Neural cell (in vitro differentiated cells): ENCODE measurements around the gene TLCD3A. TPM values are rescaled to one million over a fixed set of nuclear protein-coding genes. Genes with fewer than 3 reads are reported as not detected.

ENCODE experiments used
- H2AFZ ChIP-seq: fragments of 200-600, 300-800 bp; sonication (generic), shearing (Covaris generic); 2 replicates; pipeline ENCODE4 v1.6.0; 2014; ENCODE audit warnings: low read depth, mild to moderate bottlenecking, antibody characterized with exemption, low read length, moderate library complexity
- H3F3A ChIP-seq: fragments of 200-600 bp; shearing (Covaris generic); 2 replicates; pipeline ENCODE4 v1.6.1; 2016; ENCODE audit warnings: mild to moderate bottlenecking, moderate library complexity, mixed read lengths, antibody characterized with exemption, low read length; ENCODE audit not compliant: insufficient read depth, poor library complexity, severe bottlenecking
- H3K27ac ChIP-seq: fragments of 200-600, 300-800 bp; sonication (generic), shearing (Covaris generic); 2 replicates; pipeline ENCODE4 v1.5.1; 2014; ENCODE audit warnings: mild to moderate bottlenecking, low read length, moderate library complexity
- H3K27me3 ChIP-seq: fragments of 300-800, 200-600 bp; sonication (generic), shearing (Covaris generic); 2 replicates; pipeline ENCODE4 v1.6.0; 2014; ENCODE audit warnings: mild to moderate bottlenecking, low read depth, low read length, moderate library complexity; ENCODE audit not compliant: insufficient read depth
- H3K36me3 ChIP-seq: fragments of 300-800, 200-600 bp; sonication (generic), shearing (Covaris generic); 2 replicates; pipeline ENCODE4 v1.5.1; 2014; ENCODE audit warnings: mild to moderate bottlenecking, antibody characterized with exemption, low read length, moderate library complexity; ENCODE audit not compliant: insufficient read depth
- H3K4me2 ChIP-seq: fragments of 300-800, 200-600 bp; sonication (generic), shearing (Covaris generic); 2 replicates; pipeline ENCODE4 v1.6.0; 2014; ENCODE audit warnings: mild to moderate bottlenecking, low read length
- H3K4me3 ChIP-seq: fragments of 300-800, 200-600 bp; sonication (generic), shearing (Covaris generic); 2 replicates; pipeline ENCODE4 v1.5.1; 2014; ENCODE audit warnings: mild to moderate bottlenecking, low read length, moderate library complexity
- H3K79me2 ChIP-seq: fragments of 200-600 bp; shearing (Covaris generic); replicated peaks from 2 replicates; pipeline ENCODE4 v1.6.0; 2014; ENCODE audit warnings: mild to moderate bottlenecking, low read length, moderate library complexity; ENCODE audit not compliant: insufficient read depth
- H3K9ac ChIP-seq: fragments of 300-800, 200-600 bp; sonication (generic), shearing (Covaris generic); 2 replicates; pipeline ENCODE4 v1.6.1; 2016; ENCODE audit warnings: mild to moderate bottlenecking, low read length, mixed read lengths
- H3K9me2 ChIP-seq: fragments of 200-600 bp; shearing (Covaris generic); 2 replicates; pipeline ENCODE4 v1.6.1; 2016; ENCODE audit warnings: mild to moderate bottlenecking, low read length, mixed read lengths; ENCODE audit not compliant: insufficient read depth
- H3K9me3 ChIP-seq: fragments of 200-600, 300-800 bp; sonication (generic), shearing (Covaris generic); 2 replicates; pipeline ENCODE4 v1.6.1; 2016; ENCODE audit warnings: mild to moderate bottlenecking, mixed run types, low read length, moderate library complexity, mixed read lengths
- H4K20me1 ChIP-seq: fragments of 200-600 bp; shearing (Covaris generic); 2 replicates; pipeline ENCODE4 v1.6.1; 2016; ENCODE audit warnings: mild to moderate bottlenecking, mixed run types; ENCODE audit not compliant: insufficient read depth
- CTCF ChIP-seq: fragments of 450-650 bp; IDR thresholded peaks from 2 replicates; pipeline ENCODE4 v1.5.1; 2014; ENCODE audit warnings: antibody characterized with exemption, mild to moderate bottlenecking, moderate library complexity; ENCODE audit not compliant: poor library complexity, severe bottlenecking
- EP300 ChIP-seq: fragments of 450-650 bp; conservative IDR thresholded peaks from 2 replicates; pipeline ENCODE4 v1.6.1; 2014; ENCODE audit warnings: antibody characterized with exemption, mild to moderate bottlenecking, moderate library complexity; ENCODE audit not compliant: poor library complexity, severe bottlenecking
- EZH2 ChIP-seq: fragments of 200-600, 300-800 bp; shearing (Covaris generic), sonication (generic); IDR thresholded peaks from 2 replicates; pipeline ENCODE4 v1.6.1; 2014; ENCODE audit warnings: antibody characterized with exemption, low read length, borderline replicate concordance, mild to moderate bottlenecking; ENCODE audit not compliant: insufficient read depth, poor library complexity, severe bottlenecking
- MXI1 ChIP-seq: fragments of 450-650 bp; conservative IDR thresholded peaks from 2 replicates; pipeline ENCODE4 v1.6.1; 2014; ENCODE audit warnings: antibody characterized with exemption, mild to moderate bottlenecking; ENCODE audit not compliant: poor library complexity, severe bottlenecking
- POLR2AphosphoS5 ChIP-seq: IDR thresholded peaks from 2 replicates; pipeline ENCODE4 v1.6.1; 2012
- RAD21 ChIP-seq: fragments of 450-650 bp; conservative IDR thresholded peaks from 2 replicates; pipeline ENCODE4 v1.6.1; 2014; ENCODE audit warnings: antibody characterized with exemption, mild to moderate bottlenecking, moderate library complexity
- REST ChIP-seq: IDR thresholded peaks from 2 replicates; pipeline ENCODE4 v1.6.1; 2012; ENCODE audit warnings: borderline replicate concordance
- SMC3 ChIP-seq: fragments of 450-650 bp; conservative IDR thresholded peaks from 2 replicates; pipeline ENCODE4 v1.6.1; 2014; ENCODE audit warnings: antibody characterized with exemption, mild to moderate bottlenecking, moderate library complexity; ENCODE audit not compliant: poor library complexity
- TAF1 ChIP-seq: IDR thresholded peaks from 2 replicates; pipeline ENCODE4 v1.6.1; 2012; ENCODE audit warnings: low read depth
- polyA plus RNA-seq: library from polyadenylated mRNA; depleted of rRNA; stranded (reverse); fragments of >200 nt; gene quantifications from 2 replicates; pipeline ENCODE4 v1.2.3, GENCODE V29; 2014

The TLCD3A gene
- polyA plus RNA-seq, 1 donor from 2014 or later, result 17.0 TPM

GRCh38 chr17:759964-760363, 27.6 kb downstream of the TLCD3A start:
- Histone ChIP-seq H3K9me2 (no peaks in the 10 kb centered on the region), H4K20me1 (no peaks in the 10 kb centered on the region), H2AFZ (no peak overlapping the region), H3K9ac (no peak overlapping the region), H3K9me3 (no peaks in the 10 kb centered on the region), H3K36me3 (no peaks in the 10 kb centered on the region), H3K27ac (no peak overlapping the region), H3K79me2 (no peaks in the 10 kb centered on the region), H3F3A (no peaks in the 10 kb centered on the region), H3K27me3 (no peaks in the 10 kb centered on the region), H3K4me2 (no peak overlapping the region), H3K4me3 (no peak overlapping the region)
- TF ChIP-seq POLR2AphosphoS5 (no peak), SMC3 (no peak), EP300 (no peak), TAF1 (no peak), REST (no peak), CTCF (no peak), EZH2 (no peak), MXI1 (no peak), RAD21 (no peak)

- Histone ChIP-seq H3K9me3 (no peaks in the 10 kb centered on the region), H3K9me2 (no peaks in the 10 kb centered on the region), H2AFZ (no peak overlapping the region), H3K27me3 (no peaks in the 10 kb centered on the region), H3K9ac (no peak overlapping the region), H3K4me2 (no peak overlapping the region), H4K20me1 (no peaks in the 10 kb centered on the region), H3K4me3 (no peak overlapping the region), H3K79me2 (no peaks in the 10 kb centered on the region), H3K27ac (no peak overlapping the region), H3F3A (no peaks in the 10 kb centered on the region), H3K36me3 (no peaks in the 10 kb centered on the region)
- TF ChIP-seq EP300 (no peak), SMC3 (no peak), TAF1 (no peak), REST (no peak), CTCF (no peak), POLR2AphosphoS5 (no peak), RAD21 (no peak), EZH2 (no peak)
These were observed 28.0 kb downstream of the TLCD3A start for GRCh38 chr17:760371-760770.
